DOHH2 (cell line): ENCODE results near the gene LILRB4.

ENCODE experiments used
- H3F3A ChIP-seq: fragments of 200-600 bp; sonication (generic), shearing (Covaris generic); 2 replicates; pipeline ENCODE4 v1.6.0; 2016; ENCODE audit warnings: antibody characterized with exemption, mild to moderate bottlenecking; ENCODE audit not compliant: control insufficient read depth, insufficient read depth
- H3K27ac ChIP-seq: fragments of 200-600 bp; sonication (generic); 2 replicates; pipeline ENCODE4 v1.5.1; 2014; ENCODE audit warnings: low read depth, mild to moderate bottlenecking, low read length, moderate library complexity
- H3K27me3 ChIP-seq: fragments of 200-600 bp; sonication (generic); 2 replicates; pipeline ENCODE4 v1.6.1; 2014; ENCODE audit warnings: mild to moderate bottlenecking, low read length, mixed read lengths; ENCODE audit not compliant: control insufficient read depth
- H3K36me3 ChIP-seq: fragments of 200-600 bp; sonication (generic); 2 replicates; pipeline ENCODE4 v1.6.1; 2014; ENCODE audit warnings: mild to moderate bottlenecking, low read length, moderate library complexity, mixed read lengths; ENCODE audit not compliant: control insufficient read depth
- H3K4me1 ChIP-seq: fragments of 200-600 bp; sonication (generic); 2 replicates; pipeline ENCODE4 v1.6.1; 2014; ENCODE audit warnings: mild to moderate bottlenecking, low read length, mixed read lengths; ENCODE audit not compliant: control insufficient read depth
- H3K4me2 ChIP-seq: fragments of 200-600 bp; sonication (generic); 2 replicates; pipeline ENCODE4 v1.6.0; 2014; ENCODE audit warnings: mild to moderate bottlenecking, low read length, moderate library complexity
- H3K4me3 ChIP-seq: fragments of 200-600 bp; sonication (generic); 2 replicates; pipeline ENCODE4 v1.5.1; 2014; ENCODE audit warnings: mild to moderate bottlenecking, low read length, mixed read lengths
- H3K79me2 ChIP-seq: fragments of 200-600 bp; sonication (generic); 2 replicates; pipeline ENCODE4 v1.6.1; 2014; ENCODE audit warnings: mild to moderate bottlenecking, low read length, mixed read lengths; ENCODE audit not compliant: control insufficient read depth
- H3K9me2 ChIP-seq: fragments of 200-600 bp; sonication (generic); replicated peaks from 2 replicates; pipeline ENCODE4 v1.6.1; 2014; ENCODE audit warnings: mild to moderate bottlenecking, low read length, mixed read lengths; ENCODE audit not compliant: control insufficient read depth
- H3K9me3 ChIP-seq: fragments of 200-600 bp; sonication (generic); 2 replicates; pipeline ENCODE4 v1.6.1; 2014; ENCODE audit warnings: antibody characterized with exemption, low read length, mixed read lengths; ENCODE audit not compliant: control insufficient read depth, insufficient read depth
- H4K20me1 ChIP-seq: fragments of 200-600 bp; sonication (generic); 2 replicates; pipeline ENCODE4 v1.6.0; 2014; ENCODE audit warnings: low read depth, mild to moderate bottlenecking, antibody characterized with exemption, low read length, moderate library complexity; ENCODE audit not compliant: control insufficient read depth, insufficient read depth
- EZH2phosphoT487 ChIP-seq: fragments of 200-600 bp; sonication (generic); IDR thresholded peaks from 2 replicates; pipeline ENCODE4 v1.6.1; 2017; ENCODE audit warnings: borderline replicate concordance, mild to moderate bottlenecking, antibody characterized with exemption, low read length, moderate library complexity, mixed read lengths
- TF ChIP-seq, protein P1 (sequence below): fragments of 200-600 bp; sonication (generic); IDR thresholded peaks from one replicate; pipeline ENCODE4 v1.5.1; 2014; ENCODE audit warnings: antibody characterized with exemption, mild to moderate bottlenecking, low read depth, low read length; ENCODE audit not compliant: poor library complexity, severe bottlenecking

The LILRB4 gene

DNA sequence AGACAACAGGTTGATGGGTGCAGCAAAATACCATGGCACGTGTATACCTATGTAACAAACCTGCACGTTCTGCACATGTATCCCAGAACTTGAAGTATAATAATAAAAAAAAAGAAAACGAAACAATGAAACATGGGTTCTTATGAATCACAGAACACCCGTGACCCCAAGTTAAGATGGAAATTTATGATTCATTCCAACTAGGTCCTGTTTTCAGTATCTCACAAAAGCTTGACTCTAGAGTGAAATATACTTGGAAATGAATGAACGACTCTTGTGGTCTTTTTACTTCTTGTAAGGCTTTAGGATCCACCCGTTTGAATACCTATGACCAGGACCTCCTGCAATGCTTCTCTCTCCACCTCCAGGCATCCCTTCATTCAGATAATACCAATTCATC is 3.5 kb upstream of the LILRB4 start:
- no peaks in the 10 kb centered on the region for H3K9me2 ChIP-seq
- H3K79me2 ChIP-seq: no peaks in the 10 kb centered on the region
- peaks cover 7% of the 10 kb centered on the region for H3K27me3 ChIP-seq
- no peak overlapping the region for H3K4me3 ChIP-seq
- no peak overlapping the region for H3K4me2 ChIP-seq
- H3F3A ChIP-seq: no peaks in the 10 kb centered on the region
- TF ChIP-seq, protein P1, sequence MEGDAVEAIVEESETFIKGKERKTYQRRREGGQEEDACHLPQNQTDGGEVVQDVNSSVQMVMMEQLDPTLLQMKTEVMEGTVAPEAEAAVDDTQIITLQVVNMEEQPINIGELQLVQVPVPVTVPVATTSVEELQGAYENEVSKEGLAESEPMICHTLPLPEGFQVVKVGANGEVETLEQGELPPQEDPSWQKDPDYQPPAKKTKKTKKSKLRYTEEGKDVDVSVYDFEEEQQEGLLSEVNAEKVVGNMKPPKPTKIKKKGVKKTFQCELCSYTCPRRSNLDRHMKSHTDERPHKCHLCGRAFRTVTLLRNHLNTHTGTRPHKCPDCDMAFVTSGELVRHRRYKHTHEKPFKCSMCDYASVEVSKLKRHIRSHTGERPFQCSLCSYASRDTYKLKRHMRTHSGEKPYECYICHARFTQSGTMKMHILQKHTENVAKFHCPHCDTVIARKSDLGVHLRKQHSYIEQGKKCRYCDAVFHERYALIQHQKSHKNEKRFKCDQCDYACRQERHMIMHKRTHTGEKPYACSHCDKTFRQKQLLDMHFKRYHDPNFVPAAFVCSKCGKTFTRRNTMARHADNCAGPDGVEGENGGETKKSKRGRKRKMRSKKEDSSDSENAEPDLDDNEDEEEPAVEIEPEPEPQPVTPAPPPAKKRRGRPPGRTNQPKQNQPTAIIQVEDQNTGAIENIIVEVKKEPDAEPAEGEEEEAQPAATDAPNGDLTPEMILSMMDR: no peak
- no peak for TF ChIP-seq EZH2phosphoT487
- H3K4me1 ChIP-seq: peaks cover 49% of the 10 kb centered on the region
- no peaks in the 10 kb centered on the region for H4K20me1 ChIP-seq
- H3K27ac ChIP-seq: no peak overlapping the region
- H3K9me3 ChIP-seq: no peaks in the 10 kb centered on the region
- no peaks in the 10 kb centered on the region for H3K36me3 ChIP-seq

DNA sequence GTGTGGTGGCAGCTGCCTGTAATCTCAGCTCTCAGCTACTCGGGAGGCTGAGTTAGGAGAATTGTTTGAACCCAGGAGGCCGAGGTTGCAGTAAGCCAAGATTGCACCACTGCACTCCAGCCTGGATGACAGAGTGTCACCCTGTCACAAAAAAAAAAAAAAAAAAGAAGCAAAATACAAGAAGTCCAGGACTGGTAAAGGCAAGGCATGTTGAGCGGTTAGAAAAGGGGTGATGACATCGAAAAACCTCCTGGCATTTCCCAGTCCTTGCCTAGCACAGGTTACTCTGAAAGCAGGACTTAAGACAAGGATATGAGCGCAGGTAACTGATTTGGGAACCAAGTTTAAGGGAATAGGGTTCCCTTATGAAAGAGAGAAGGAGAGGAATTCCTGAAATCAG is 2.5 kb upstream of the LILRB4 start:
- TF ChIP-seq EZH2phosphoT487: no peak
- TF ChIP-seq, protein P1: no peak
- Histone ChIP-seq H3K27me3 (peaks cover 9% of the 10 kb centered on the region), H3K9me3 (no peaks in the 10 kb centered on the region), H3K27ac (no peak overlapping the region), H3K36me3 (no peaks in the 10 kb centered on the region), H3K79me2 (no peaks in the 10 kb centered on the region), H3K9me2 (no peaks in the 10 kb centered on the region), H3K4me1 (peaks cover 39% of the 10 kb centered on the region), H3K4me3 (peak overlapping the region; percentile 36), H3F3A (no peaks in the 10 kb centered on the region), H3K4me2 (peak overlapping the region; percentile 56), H4K20me1 (no peaks in the 10 kb centered on the region)

DNA sequence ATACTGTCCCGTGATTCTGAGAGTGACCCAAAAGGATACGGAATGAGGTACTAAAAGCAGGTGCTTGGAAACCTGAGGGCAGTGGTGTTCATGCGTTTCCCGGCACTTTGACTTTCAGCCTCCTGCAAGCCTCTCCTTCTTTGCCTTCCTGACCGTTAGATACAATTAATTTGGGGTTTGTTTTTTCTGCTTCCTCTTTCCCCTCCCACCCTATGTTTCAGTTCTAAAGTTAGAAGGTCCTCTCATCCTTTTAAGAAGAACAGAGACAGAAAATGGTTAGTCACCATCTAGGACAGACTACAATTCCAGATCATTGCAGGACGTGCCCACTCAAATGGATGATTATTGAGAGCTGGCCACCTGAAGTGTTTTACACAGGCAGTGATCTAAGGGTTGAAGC is 1.8 kb upstream of the LILRB4 start:
- Histone ChIP-seq H3K27me3 (peaks cover 14% of the 10 kb centered on the region), H3K4me2 (peak overlapping the region; percentile 56), H3K79me2 (no peaks in the 10 kb centered on the region), H3F3A (no peaks in the 10 kb centered on the region), H3K4me1 (peaks cover 42% of the 10 kb centered on the region), H3K27ac (no peak overlapping the region), H3K9me2 (no peaks in the 10 kb centered on the region), H3K36me3 (no peaks in the 10 kb centered on the region), H4K20me1 (no peaks in the 10 kb centered on the region), H3K4me3 (peak overlapping the region; percentile 36), H3K9me3 (no peaks in the 10 kb centered on the region)
- no peak for TF ChIP-seq EZH2phosphoT487
- TF ChIP-seq, protein P1: no peak

DNA sequence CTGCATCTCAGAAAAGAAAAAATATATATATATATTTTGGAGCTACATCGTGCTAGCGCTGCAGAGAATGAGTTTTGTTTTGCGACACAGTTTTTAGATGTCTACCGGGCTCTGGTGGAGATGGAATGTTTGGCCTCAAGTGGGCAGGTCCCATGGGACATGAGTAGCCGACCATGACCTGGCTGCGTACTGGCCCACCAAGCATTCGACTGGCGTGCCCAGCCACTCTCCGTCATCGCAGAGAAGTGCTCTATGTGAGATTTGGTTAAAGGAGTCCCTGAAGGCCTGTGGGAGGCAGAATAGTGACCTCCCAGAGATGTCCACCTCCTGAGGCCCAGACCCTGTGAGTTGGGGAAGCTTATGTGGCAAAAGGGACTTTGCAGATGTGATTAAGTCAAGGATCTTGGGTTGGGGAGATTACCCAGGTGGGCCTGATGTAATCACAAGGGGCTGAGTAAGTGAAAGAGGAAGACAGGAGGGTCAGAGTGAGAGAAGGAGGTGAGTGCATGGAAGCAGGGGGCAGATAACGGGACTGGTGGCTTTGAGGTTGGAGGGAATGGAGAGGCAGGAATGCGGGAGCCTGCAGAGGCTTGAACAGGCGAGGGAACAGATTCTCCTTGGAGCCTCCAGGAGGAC is 821 bp upstream of the LILRB4 start:
- peaks cover 17% of the 10 kb centered on the region for H3K27me3 ChIP-seq
- no peaks in the 10 kb centered on the region for H3F3A ChIP-seq
- H3K9me3 ChIP-seq: no peaks in the 10 kb centered on the region
- H4K20me1 ChIP-seq: no peaks in the 10 kb centered on the region
- H3K4me3 ChIP-seq: no peak overlapping the region
- no peaks in the 10 kb centered on the region for H3K9me2 ChIP-seq
- H3K79me2 ChIP-seq: no peaks in the 10 kb centered on the region
- no peak overlapping the region for H3K27ac ChIP-seq
- H3K4me1 ChIP-seq: peaks cover 44% of the 10 kb centered on the region
- peak overlapping the region; percentile 56 for H3K4me2 ChIP-seq
- TF ChIP-seq EZH2phosphoT487: no peak
- TF ChIP-seq, protein P1: no peak
- no peaks in the 10 kb centered on the region for H3K36me3 ChIP-seq
